OCI-M2 (cell line): ENCODE results near the gene GPT2.
A peak's percentile ranks its signal among the peaks of the same experiment; 100 is the strongest.

Experiments
- DNase-seq: peaks from one replicate; lab custom pipeline; 2025; ENCODE audit not compliant: unreplicated experiment; lab: John Stamatoyannopoulos, UW

Gene GPT2

DNA sequence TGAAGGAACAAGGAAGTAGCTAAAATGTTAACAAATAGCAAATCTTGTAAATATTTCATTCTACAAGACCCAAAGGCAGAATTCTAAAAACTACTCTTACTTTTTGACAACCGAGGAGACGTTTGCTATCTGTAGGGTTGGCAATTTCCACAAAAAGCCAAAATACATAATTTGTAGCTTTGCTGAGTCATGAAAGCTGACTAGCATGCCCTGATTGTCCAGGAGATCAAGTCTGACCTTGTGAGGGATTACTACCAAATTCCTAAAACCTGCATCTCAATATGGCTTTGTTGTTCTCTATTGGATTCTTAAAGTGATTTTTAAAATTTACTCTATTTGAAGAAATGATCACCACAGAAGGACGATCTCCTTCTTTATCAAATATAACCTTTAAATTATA lies 78.5 kb downstream of the GPT2 start:
- DNase-seq = no peak

DNA sequence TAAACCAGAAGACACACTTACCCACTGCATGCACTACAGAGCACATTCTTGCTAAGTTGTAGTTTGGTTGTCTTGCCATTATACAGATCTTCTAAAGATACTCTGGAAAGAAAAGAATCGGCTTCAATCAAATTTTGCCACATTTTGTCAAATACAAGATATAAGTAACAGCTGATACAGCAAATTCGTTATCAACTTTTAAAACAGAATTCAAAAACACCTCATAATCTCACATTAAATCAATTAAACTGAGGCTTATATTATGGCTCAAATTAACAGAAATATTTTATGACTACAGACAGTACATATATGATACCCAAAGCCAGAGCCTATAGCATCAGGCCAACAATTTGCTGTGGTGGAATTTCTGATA lies 83.9 kb downstream of the GPT2 start:
- DNase-seq = no peak

DNA sequence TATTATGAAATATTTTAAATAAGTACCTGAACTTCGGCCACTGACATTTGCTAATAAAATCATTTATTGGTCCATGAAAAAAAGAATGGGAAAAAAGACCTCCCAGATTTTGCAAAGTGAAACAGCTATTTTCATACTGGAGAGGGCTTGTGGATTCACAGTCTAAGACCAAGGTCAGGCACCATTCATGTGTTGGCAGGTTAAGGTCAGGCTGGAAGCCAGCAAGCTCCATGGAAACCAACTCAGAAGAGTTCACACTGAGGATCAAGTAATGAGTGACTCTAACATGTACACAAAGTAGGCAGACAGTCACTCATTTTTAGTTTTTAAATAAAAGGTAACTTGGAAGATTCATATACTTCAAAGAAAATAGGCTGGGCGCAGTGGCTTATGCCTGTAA lies 85.9 kb downstream of the GPT2 start:
- no peak for DNase-seq

DNA sequence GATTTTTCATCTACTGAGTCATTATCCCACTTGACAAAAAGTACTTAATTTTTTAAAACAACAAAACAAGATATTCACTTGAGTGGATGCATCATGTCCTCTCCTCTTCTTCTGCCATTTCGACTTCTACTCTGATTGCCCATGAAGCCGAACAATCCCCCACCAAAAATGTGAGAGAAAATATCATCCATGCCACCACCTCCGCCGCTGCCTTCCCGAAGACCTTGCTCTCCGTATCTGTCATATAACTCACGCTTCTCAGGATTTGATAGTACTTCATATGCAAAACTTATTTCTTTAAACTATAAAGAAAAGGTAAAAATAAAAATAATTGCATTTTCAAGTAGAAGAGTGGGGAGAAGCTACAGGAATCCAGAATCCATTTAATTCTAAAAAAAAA lies 87.1 kb downstream of the GPT2 start:
- no peak for DNase-seq

DNA sequence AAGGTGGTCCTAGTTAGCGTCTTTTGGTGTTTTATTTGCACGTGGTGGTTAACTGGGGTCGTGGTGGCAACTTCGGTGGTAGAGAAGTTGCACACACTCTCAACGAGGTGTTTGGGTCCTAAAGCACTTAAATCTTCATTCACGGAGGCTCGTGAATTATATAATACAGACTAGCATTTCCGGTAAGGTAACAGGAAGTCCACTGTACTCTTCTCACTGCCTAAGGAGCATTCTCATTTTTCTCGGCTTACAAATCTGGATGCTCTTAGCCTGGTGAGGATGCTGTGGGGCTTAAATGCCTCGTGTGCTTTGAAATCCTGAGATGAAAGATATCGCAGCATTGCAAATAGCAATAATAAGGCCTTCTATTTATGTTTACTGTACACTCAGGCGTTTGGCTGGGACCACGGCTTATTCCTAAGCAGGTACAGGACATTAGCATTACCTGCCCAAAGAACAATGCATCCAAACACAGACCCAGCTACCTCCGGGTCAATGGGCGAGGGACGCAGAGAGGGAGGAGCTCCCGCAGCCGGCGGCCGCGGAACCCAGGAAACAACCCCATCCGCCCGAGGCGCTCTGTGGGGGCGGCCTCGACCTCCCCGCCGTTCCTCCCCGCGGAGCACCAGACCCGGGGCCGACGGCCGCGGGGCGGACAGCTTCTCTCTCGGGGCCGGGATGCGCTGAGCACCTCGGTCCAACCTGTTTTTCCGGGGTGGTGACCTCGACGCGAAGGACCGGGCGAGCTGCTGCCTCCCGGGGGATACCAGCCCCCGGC lies 88.5 kb downstream of the GPT2 start:
- DNase-seq = no peak

DNA sequence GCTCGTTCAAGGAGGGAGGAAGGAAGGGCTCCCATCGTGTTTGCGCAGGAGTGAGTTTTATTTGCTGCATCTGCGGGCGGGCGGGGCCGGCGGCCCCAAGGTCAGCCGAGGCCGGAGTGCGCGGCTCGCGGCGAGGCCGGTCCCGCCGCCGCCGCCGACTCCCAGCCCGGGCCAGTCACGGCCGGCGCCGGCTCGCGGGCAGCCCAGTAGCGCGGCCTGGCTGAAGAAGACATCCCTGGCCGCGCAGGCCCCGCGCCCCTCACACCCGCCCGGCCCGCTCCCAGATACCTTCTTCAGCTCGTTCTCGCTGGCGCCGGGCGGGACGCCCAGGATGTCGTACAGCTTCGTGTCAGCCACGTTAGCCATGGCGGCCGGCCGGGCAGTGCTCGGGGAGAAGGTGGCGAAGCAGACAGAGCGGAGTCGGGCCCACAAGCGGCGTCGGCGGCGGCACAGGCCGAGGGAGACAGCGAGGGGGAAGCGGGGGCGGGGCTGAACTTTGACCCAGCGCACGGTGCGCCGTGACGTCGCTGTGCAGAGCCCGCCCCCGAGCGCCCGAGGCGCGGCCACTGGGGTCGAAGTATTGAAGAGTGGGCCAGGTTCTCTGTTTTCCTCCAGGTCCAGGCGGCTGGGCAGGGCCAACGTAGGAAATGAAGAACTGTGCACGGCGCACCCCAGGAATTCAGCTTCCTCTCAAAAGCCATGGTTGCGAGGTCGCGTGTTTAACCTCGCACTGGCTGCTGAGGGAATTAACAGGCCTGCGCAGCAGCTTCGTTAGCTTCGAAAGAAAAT lies 89.2 kb downstream of the GPT2 start, which contains the start of gene DNAJA2:
Gene DNAJA2, minus strand, starts transcription at position 468 of the 789 bp plus-strand sequence. Its CDS starts 102 bp downstream, at position 366.
- DNase-seq = peak; percentile 13

DNA sequence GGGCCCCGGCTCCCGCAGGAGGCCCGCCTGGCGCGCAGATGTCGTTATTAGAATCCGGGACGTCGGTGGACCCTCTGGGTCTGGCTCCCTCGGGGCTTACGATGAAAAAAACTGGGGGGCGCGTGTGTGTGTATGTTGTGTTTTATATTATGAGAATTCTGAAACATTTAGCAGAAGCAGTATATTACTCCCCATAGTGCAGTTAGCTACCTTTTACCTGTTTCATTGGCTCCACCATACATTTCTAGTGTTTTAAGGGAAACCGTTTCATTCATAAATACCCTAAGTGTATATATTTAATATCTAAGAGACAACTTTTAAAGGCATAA lies 89.8 kb downstream of the GPT2 start:
- DNase-seq = no peak

DNA sequence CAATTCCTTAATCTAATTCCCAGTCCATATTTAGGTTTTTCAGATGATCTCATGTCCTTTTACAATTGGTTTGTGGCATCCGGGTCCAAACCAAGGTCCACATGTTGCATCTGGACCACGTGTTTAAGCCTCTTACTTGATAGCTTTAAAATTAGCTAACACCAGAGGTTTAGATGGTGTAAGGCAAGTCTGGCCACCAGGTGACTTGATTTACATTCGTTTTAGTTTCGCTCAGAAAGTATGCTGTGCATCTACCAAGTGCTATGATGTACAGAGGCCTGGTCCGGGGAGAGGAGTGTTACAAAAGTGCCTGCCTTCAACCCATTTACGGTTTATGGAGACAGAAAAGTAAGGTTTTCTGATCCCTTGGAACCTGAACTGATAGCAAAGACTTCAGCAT lies 90.2 kb downstream of the GPT2 start:
- DNase-seq = no peak

DNA sequence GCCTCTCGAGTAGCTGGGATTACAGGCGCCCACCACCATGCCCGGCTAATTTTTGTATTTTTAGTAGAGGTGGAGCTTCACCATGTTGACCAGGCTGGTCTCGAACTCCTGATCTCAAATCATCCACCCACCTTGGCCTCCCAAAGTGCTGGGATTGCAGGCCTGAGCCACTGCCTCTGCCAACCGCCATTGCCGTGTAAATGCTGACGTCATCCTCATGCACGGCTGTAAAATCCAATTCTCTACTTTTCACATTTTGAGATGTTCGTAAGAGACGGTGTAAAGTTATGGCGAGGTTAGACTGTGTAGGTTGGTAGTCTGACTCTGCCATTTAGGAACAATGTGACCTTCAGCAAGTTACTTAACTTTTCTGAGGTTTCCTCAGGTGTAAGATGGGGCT lies 91.0 kb downstream of the GPT2 start:
- DNase-seq = no peak

DNA sequence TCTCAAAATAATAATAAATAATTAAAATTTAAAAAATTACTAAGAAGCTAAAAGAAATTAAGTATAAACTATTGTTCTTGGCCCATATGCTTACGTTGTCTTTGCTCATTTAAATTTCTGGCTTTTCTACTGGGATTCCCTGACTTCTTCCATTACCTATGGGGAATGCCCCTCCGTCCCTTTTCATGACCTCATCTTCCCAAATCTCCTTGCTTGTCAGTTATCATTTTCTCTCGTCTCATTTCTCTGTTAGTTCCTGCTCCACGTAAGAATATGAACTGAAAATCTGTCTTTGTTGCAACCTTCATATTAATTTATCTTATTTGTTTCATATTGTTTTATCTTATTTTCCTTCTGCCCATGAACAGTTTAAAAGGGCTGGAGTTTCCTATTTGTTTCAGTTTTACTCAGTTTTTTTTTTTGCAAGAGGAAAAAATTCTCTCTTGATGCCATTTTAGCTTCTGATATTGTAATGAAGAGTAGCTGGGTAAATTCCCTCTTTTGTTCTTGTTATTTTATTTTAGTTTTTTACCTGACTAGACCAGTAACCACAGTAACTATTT lies 91.8 kb downstream of the GPT2 start:
- DNase-seq = no peak

DNA sequence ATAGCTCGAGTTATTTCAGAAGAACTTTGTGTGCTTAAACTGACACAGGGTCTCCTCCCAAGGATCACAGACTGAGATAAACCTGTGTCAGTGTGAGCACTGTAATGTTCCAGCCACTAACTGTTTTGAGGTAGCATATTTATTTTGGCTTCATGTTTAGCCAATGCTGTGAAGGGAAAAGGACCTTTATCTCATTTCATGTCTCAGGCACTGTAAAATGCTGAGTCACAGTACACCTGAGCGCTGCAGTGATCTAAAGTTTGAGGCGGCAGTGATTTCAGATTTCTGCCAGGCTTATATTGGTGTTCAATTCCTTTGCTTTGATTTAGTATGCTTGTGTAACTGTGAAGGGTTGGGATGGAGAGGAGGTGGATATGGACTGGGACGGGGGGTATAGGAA lies 92.4 kb downstream of the GPT2 start:
- DNase-seq = no peak
